DND-41 (cell line): ENCODE measurements around the gene CACHD1.

Experiments used
- EZH2 ChIP-seq: IDR thresholded peaks from 3 replicates; pipeline ENCODE4 v1.6.1; 2012; ENCODE audit warnings: borderline replicate concordance, low read depth, mild to moderate bottlenecking, moderate library complexity, low read length, inconsistent platforms; ENCODE audit not compliant: severe bottlenecking
- TF ChIP-seq, protein P1 (sequence below): IDR thresholded peaks from 2 replicates; pipeline ENCODE4 v1.5.1; 2012; ENCODE audit warnings: borderline replicate concordance, low read length, moderate library complexity, mild to moderate bottlenecking; ENCODE audit not compliant: poor library complexity, severe bottlenecking; ENCODE audit errors: extremely low read depth

DNA sequence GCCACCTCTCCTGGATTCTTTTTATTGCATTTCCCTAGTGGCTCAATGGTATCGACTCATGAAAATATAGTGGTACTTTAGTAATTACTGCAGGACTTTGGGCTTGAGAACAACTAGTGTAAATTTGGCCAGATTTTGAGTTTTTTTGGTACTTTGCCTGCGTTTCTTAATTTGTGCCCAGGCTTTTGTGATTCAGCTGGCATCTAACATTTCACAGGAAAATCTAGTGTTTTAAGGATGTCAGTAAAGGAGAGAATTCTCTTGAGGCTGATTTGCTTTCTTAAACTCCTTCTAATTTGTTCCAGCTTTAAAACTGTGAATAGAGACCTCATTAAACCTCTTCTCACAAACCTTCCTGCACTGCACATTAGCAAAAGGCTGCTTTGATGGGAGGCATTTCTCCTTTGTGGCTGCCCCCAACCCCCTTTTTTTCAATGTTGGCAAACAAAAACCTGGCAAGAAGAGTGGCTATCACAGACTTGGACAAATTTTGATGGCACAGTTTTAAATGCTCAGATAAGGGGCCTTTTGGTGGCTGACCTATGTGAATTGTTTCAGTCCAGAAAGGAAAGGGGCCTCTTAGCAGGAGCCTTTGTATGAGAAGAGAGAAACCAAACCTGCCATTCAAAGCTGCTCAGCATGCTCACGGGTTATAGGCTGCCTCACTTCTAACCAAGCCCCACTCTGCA lies 161.6 kb downstream of the CACHD1 start:
- TF ChIP-seq EZH2: no peak
- TF ChIP-seq, protein P1, sequence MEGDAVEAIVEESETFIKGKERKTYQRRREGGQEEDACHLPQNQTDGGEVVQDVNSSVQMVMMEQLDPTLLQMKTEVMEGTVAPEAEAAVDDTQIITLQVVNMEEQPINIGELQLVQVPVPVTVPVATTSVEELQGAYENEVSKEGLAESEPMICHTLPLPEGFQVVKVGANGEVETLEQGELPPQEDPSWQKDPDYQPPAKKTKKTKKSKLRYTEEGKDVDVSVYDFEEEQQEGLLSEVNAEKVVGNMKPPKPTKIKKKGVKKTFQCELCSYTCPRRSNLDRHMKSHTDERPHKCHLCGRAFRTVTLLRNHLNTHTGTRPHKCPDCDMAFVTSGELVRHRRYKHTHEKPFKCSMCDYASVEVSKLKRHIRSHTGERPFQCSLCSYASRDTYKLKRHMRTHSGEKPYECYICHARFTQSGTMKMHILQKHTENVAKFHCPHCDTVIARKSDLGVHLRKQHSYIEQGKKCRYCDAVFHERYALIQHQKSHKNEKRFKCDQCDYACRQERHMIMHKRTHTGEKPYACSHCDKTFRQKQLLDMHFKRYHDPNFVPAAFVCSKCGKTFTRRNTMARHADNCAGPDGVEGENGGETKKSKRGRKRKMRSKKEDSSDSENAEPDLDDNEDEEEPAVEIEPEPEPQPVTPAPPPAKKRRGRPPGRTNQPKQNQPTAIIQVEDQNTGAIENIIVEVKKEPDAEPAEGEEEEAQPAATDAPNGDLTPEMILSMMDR: no peak
